ENCODE data around the gene RPS14. TPM values are rescaled to one million over a fixed set of nuclear protein-coding genes. Genes with fewer than 3 reads are reported as not detected.

Gene RPS14
- total RNA-seq, 1 experiment from 2014 or later: 2,031 TPM

DNA sequence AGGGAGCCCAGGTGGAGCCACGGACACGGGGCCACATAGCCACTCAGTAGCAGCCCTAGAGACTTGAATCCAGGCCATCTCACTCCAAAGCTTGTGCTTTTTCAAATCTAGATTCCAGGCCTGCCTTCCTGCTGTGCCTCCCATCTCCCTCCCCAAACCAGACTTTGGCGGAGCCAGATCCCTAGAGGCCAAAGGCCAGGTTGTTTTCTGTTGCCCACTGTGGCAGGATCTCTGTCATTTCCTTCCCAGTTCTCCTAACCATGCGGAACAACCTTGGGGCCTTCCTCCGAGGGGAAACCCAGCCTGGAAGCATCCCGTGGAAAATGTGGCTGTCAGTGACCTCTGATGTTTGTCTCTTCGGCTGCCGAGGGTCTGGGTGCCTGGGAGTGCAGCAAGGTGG, 16.4 kb upstream of the RPS14 start:
- H3K27ac ChIP-seq (ENCODE audit: low read length): no peak overlapping the region
- H3F3A ChIP-seq (ENCODE audit: low read length, unreplicated experiment): no peaks in the 10 kb centered on the region
- H3K36me3 ChIP-seq (ENCODE audit: low read depth, low read length): no peaks in the 10 kb centered on the region
- no peaks in the 10 kb centered on the region for H3K27me3 ChIP-seq (ENCODE audit: low read length)
- H2AFZ ChIP-seq (ENCODE audit: low read length): no peak overlapping the region
- no peaks in the 10 kb centered on the region for H3K9me3 ChIP-seq (ENCODE audit: low read length)
- no peak overlapping the region for H3K9ac ChIP-seq (ENCODE audit: low read length)
- intact Hi-C loops (cut with micrococcal nuclease): no loop called here
- TF ChIP-seq EZH2phosphoT487 (IDR thresholded peaks at IDR 0.05; ENCODE audit: borderline replicate concordance, low read length) (no peak), EZH2 (IDR thresholded peaks at IDR 0.05; ENCODE audit: low read length, unreplicated experiment) (no peak)
- TF ChIP-seq, protein P1, sequence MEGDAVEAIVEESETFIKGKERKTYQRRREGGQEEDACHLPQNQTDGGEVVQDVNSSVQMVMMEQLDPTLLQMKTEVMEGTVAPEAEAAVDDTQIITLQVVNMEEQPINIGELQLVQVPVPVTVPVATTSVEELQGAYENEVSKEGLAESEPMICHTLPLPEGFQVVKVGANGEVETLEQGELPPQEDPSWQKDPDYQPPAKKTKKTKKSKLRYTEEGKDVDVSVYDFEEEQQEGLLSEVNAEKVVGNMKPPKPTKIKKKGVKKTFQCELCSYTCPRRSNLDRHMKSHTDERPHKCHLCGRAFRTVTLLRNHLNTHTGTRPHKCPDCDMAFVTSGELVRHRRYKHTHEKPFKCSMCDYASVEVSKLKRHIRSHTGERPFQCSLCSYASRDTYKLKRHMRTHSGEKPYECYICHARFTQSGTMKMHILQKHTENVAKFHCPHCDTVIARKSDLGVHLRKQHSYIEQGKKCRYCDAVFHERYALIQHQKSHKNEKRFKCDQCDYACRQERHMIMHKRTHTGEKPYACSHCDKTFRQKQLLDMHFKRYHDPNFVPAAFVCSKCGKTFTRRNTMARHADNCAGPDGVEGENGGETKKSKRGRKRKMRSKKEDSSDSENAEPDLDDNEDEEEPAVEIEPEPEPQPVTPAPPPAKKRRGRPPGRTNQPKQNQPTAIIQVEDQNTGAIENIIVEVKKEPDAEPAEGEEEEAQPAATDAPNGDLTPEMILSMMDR (conservative IDR thresholded peaks at IDR 0.05; ENCODE audit: low read depth, low read length): no peak
- H4K20me1 ChIP-seq (ENCODE audit: low read length): no peaks in the 10 kb centered on the region
- H3K79me2 ChIP-seq (ENCODE audit: low read length): no peaks in the 10 kb centered on the region
- H3K9me2 ChIP-seq (replicated peaks; ENCODE audit: low read length): no peaks in the 10 kb centered on the region
- CTCF ChIA-PET: no interaction called here
- POLR2A ChIA-PET (ENCODE audit: unreplicated experiment): no interaction called here
- no peak overlapping the region for H3K4me2 ChIP-seq (ENCODE audit: low read length)
- ATAC-seq (no peak), DNase-seq (no peak)
- BruUV-seq (replicated peaks): no TSS peak
- H3K4me3 ChIP-seq (ENCODE audit: low read length): no peak overlapping the region
- peaks cover 6% of the 10 kb centered on the region; the same call in 1 of the 2 replicates for H3K4me1 ChIP-seq (ENCODE audit: insufficient read depth, low read length)

DNA sequence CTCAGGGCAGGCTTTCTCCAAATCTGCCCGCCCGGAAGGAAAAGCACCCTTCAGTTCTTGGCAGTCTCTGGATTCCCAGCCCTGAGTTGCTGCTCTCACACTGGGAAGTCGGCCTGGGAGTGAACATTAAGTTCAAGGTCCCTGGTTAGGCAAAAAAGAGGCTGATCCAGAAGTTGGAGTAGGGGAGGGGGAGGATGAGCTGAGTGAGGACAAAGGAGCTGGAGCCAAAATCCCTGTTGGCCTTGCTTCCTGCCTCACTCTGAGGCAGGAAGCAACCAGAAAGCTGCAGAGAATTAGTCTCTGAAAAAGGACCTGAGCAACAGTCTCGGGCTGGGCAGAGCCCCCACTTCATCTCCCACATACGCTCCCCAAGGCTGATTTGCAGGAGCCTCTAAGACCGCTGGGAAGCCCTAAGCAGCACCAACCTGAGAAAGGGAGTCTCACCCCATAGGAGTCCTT, 15.0 kb upstream of the RPS14 start:
- no TSS peak for BruUV-seq (replicated peaks)
- TF ChIP-seq EZH2 (IDR thresholded peaks at IDR 0.05; ENCODE audit: low read length, unreplicated experiment) (no peak), EZH2phosphoT487 (IDR thresholded peaks at IDR 0.05; ENCODE audit: borderline replicate concordance, low read length) (no peak)
- TF ChIP-seq, protein P1 (conservative IDR thresholded peaks at IDR 0.05; ENCODE audit: low read depth, low read length): no peak
- no peak for ATAC-seq

DNA sequence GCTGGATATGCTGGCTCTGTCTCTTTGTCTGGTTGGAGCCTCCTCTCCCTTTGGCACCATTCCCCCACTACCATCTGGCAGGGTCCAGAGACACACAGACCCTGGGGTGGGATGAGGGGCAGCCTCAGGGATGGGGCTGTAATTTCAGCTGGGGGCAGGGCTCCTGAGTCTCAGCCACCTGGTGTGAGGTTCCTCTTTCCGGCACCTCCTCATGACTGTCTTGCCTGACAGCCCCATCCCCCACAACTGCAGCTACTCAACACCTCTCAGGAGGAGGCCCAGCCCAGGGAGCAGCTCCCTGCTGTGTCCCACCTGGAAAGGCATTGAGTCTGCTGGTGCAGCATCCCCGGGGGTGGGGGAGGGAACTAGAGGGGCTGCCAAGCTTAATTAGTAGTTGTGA, 11.7 kb upstream of the RPS14 start:
- DNase-seq (no peak), ATAC-seq (no peak)
- Histone ChIP-seq H3K9ac (ENCODE audit: low read length) (no peak overlapping the region), H3K27ac (ENCODE audit: low read length) (no peak overlapping the region), H3K9me2 (replicated peaks; ENCODE audit: low read length) (no peaks in the 10 kb centered on the region), H3K9me3 (ENCODE audit: low read length) (no peaks in the 10 kb centered on the region), H4K20me1 (ENCODE audit: low read length) (no peaks in the 10 kb centered on the region), H3K36me3 (ENCODE audit: low read depth, low read length) (no peaks in the 10 kb centered on the region), H3K4me1 (ENCODE audit: insufficient read depth, low read length) (no peaks in the 10 kb centered on the region; the same call in 1 of the 2 replicates), H3K4me3 (ENCODE audit: low read length) (no peak overlapping the region), H3F3A (ENCODE audit: low read length, unreplicated experiment) (no peaks in the 10 kb centered on the region), H3K27me3 (ENCODE audit: low read length) (no peaks in the 10 kb centered on the region), H2AFZ (ENCODE audit: low read length) (no peak overlapping the region), H3K79me2 (ENCODE audit: low read length) (no peaks in the 10 kb centered on the region), H3K4me2 (ENCODE audit: low read length) (no peak overlapping the region)
- no TSS peak for BruUV-seq (replicated peaks)
- ChIA-PET POLR2A (ENCODE audit: unreplicated experiment) (no interaction called here), CTCF (no interaction called here)
- no peak for TF ChIP-seq EZH2phosphoT487 (IDR thresholded peaks at IDR 0.05; ENCODE audit: borderline replicate concordance, low read length)
- TF ChIP-seq, protein P1 (conservative IDR thresholded peaks at IDR 0.05; ENCODE audit: low read depth, low read length): no peak
- no peak for TF ChIP-seq EZH2 (IDR thresholded peaks at IDR 0.05; ENCODE audit: low read length, unreplicated experiment)
- intact Hi-C loops (cut with micrococcal nuclease): no loop called here

More for the DNA sequence above, 15.0 kb upstream of the RPS14 start:
- H3K4me3 ChIP-seq (ENCODE audit: low read length): no peak overlapping the region
- H3K9me3 ChIP-seq (ENCODE audit: low read length): no peaks in the 10 kb centered on the region
- no peaks in the 10 kb centered on the region for H3K27me3 ChIP-seq (ENCODE audit: low read length)
- ChIA-PET POLR2A (ENCODE audit: unreplicated experiment) (no interaction called here), CTCF (no interaction called here)
- no peak overlapping the region for H3K4me2 ChIP-seq (ENCODE audit: low read length)
- H2AFZ ChIP-seq (ENCODE audit: low read length): no peak overlapping the region
- no peaks in the 10 kb centered on the region for H3F3A ChIP-seq (ENCODE audit: low read length, unreplicated experiment)
- H3K27ac ChIP-seq (ENCODE audit: low read length): no peak overlapping the region
- H4K20me1 ChIP-seq (ENCODE audit: low read length): no peaks in the 10 kb centered on the region
- H3K79me2 ChIP-seq (ENCODE audit: low read length): no peaks in the 10 kb centered on the region
- H3K9ac ChIP-seq (ENCODE audit: low read length): no peak overlapping the region
- intact Hi-C loops (cut with micrococcal nuclease): no loop called here
- no peaks in the 10 kb centered on the region for H3K36me3 ChIP-seq (ENCODE audit: low read depth, low read length)
- 0 out of 2 replicates have a peak, but pooled peaks cover 4% of the 10 kb centered on the region for H3K4me1 ChIP-seq (ENCODE audit: insufficient read depth, low read length)
- H3K9me2 ChIP-seq (replicated peaks; ENCODE audit: low read length): no peaks in the 10 kb centered on the region
- DNase-seq: no peak

Measured in PC-3 (cell line).